Testis (tissue), 5 donors: ENCODE measurements around the gene RGS17. TPM values are rescaled to one million over a fixed set of nuclear protein-coding genes. Genes with fewer than 3 reads are reported as not detected.

Experiments used
- DNase-seq: peaks from one replicate; pipeline ENCODE4 v3.0.0-alpha.2; 2019
- H3K27ac ChIP-seq, 2 donors: fragments of 200-600 bp; sonication (generic); one replicate each; pipeline ENCODE4 v1.5.1; 2019
- H3K27me3 ChIP-seq: fragments of 200-600 bp; sonication (generic); one replicate; pipeline ENCODE4 v1.5.1; 2019
- H3K36me3 ChIP-seq: fragments of 200-600 bp; sonication (generic); one replicate; pipeline ENCODE4 v1.5.1; 2017; ENCODE audit warnings: low read depth; ENCODE audit errors: missing control alignments
- H3K4me1 ChIP-seq: fragments of 200-600 bp; sonication (generic); one replicate; pipeline ENCODE4 v1.5.1; 2019
- H3K4me3 ChIP-seq, 2 donors: fragments of 200-600 bp; sonication (generic); one replicate each; pipeline ENCODE4 v1.5.1; 2017 to 2019
- H3K9me3 ChIP-seq: fragments of 200-600 bp; sonication (generic); one replicate; pipeline ENCODE4 v1.5.1; 2017
- CTCF ChIP-seq, 3 experiments: fragments of 450-650 bp in 2 of 3; fragments of 200-600 bp in 1 of 3; sonication (generic) in 1 of 3; IDR thresholded peaks; one replicate each; pipeline ENCODE4 v1.5.1; 2016 to 2019; ENCODE audit warnings: antibody characterized with exemption in 3 of 3, mild to moderate bottlenecking in 2 of 3, moderate library complexity in 1 of 3
- POLR2A ChIP-seq: fragments of 450-650 bp; IDR thresholded peaks from one replicate; pipeline ENCODE4 v1.6.1; 2017; ENCODE audit warnings: antibody characterized with exemption, mild to moderate bottlenecking, moderate library complexity
- WGBS, 2 donors: methylation state at CpG; one replicate each; pipeline ENCODE4 v1.1.5; 2018; 5-methylcytosine and 5-hydroxymethylcytosine counted together
- intact Hi-C: fragments of 100-400 bp; cut with DNase I; formaldehyde crosslinking; loops from one replicate; pipeline ENCODE4 v1.15.1; 2023; ENCODE audit warnings: low total_unique reads
- long read RNA-seq, 2 donors: transcript quantifications; one replicate each; lab custom pipeline, GENCODE V29; 2026
- polyA plus RNA-seq: library from polyadenylated mRNA; stranded (reverse); fragments of 350-450 nt; fragmentation: Illumina TruSeq; extraction: RNeasy Lipid Tissue Mini Kit (QIAGEN cat#74804); gene quantifications from one replicate; pipeline ENCODE4 v1.2.3, GENCODE V29; 2014; ENCODE audit warnings: low read depth, low replicate concordance; ENCODE audit not compliant: insufficient read depth
- total RNA-seq, 2 donors: library from RNA; depleted of rRNA; stranded (reverse); fragments of >200 nt; gene quantifications; one replicate each; pipeline ENCODE4 v1.2.3, GENCODE V29; 2016

Gene RGS17
- total RNA-seq: 1 to 10 TPM; 3.1 to 4.5 TPM
- 0.65 TPM for polyA plus RNA-seq
- long read RNA-seq, donor 1, partial matches to known transcripts: 0 of 3 reads
- long read RNA-seq, donor 1, other reads (novel, unspliced or antisense): 0 of 3 reads
- long read RNA-seq, donor 2: 0 reads

- peak within 1 kb of the TSS; percentile 67 to 82 for H3K27ac ChIP-seq
- no peaks in the 10 kb centered on the region for H3K36me3 ChIP-seq
- peaks cover 9% of the 10 kb centered on the region for H3K4me1 ChIP-seq
- TF ChIP-seq CTCF (IDR thresholded peaks at IDR 0.05) (no peak), POLR2A (no peak)
- peak; percentile 66 for DNase-seq
- H3K9me3 ChIP-seq: no peaks in the 10 kb centered on the region
- no peaks in the 10 kb centered on the region for H3K27me3 ChIP-seq
- 3 to 5% methylated on average over 18 to 39 of the region's 89 CpGs for WGBS, 2 donors
- intact Hi-C loops: no loop called here
- peak within 1 kb of the TSS; percentile 69 for H3K4me3 ChIP-seq
Measured at GRCh38 chr6:153131037-153131981, at the start of gene RGS17. Gene RGS17, minus strand, starts transcription at chr6:153131282. Its CDS starts 87,264 bp downstream, at chr6:153044018.

- H3K9me3 ChIP-seq: no peaks in the 10 kb centered on the region
- no peaks in the 10 kb centered on the region for H3K4me1 ChIP-seq
- TF ChIP-seq POLR2A (no peak), CTCF (IDR thresholded peaks at IDR 0.05) (no peak)
- DNase-seq: no peak
- no peaks in the 10 kb centered on the region for H3K27me3 ChIP-seq
- H3K4me3 ChIP-seq: no peak overlapping the region
- no peaks in the 10 kb centered on the region for H3K36me3 ChIP-seq
- no peak overlapping the region for H3K27ac ChIP-seq
- intact Hi-C loops: no loop called here
Measured at GRCh38 chr6:153172815-153173214, 41.7 kb upstream of the RGS17 start.

- TF ChIP-seq CTCF (IDR thresholded peaks at IDR 0.05): no peak
- TF ChIP-seq POLR2A: no peak
- Histone ChIP-seq H3K9me3 (no peaks in the 10 kb centered on the region), H3K4me1 (no peaks in the 10 kb centered on the region), H3K4me3 (no peak overlapping the region), H3K27me3 (no peaks in the 10 kb centered on the region), H3K27ac (no peak overlapping the region), H3K36me3 (no peaks in the 10 kb centered on the region)
- intact Hi-C loops: no loop called here
- no peak for DNase-seq
- 85 to 89% methylated on average over 3 of the region's 3 CpGs for WGBS, 2 donors
Measured at GRCh38 chr6:153170511-153170910, 39.4 kb upstream of the RGS17 start.

- Histone ChIP-seq H3K27me3 (no peaks in the 10 kb centered on the region), H3K9me3 (no peaks in the 10 kb centered on the region), H3K27ac (no peak overlapping the region), H3K36me3 (no peaks in the 10 kb centered on the region), H3K4me3 (no peak overlapping the region), H3K4me1 (no peaks in the 10 kb centered on the region)
- DNase-seq: no peak
- intact Hi-C loops: no loop called here
- WGBS, 2 donors: 93 to 97% methylated on average over 1 of the region's 1 CpG
- TF ChIP-seq CTCF (IDR thresholded peaks at IDR 0.05) (no peak), POLR2A (no peak)
Measured at GRCh38 chr6:153167907-153168306, 36.8 kb upstream of the RGS17 start.
